Midbrain (tissue), 1 donor: Measurements from ENCODE around the gene CEP250.
"Not testable (repeated sequence)": the region's sequence is repeated elsewhere in the genome, so short reads cannot be mapped to it uniquely, and the experiment has no call there.

Experiments used
- DNase-seq: peaks from one replicate; lab custom pipeline; 2025; lab: John Stamatoyannopoulos, UW

CEP250 gene

DNA sequence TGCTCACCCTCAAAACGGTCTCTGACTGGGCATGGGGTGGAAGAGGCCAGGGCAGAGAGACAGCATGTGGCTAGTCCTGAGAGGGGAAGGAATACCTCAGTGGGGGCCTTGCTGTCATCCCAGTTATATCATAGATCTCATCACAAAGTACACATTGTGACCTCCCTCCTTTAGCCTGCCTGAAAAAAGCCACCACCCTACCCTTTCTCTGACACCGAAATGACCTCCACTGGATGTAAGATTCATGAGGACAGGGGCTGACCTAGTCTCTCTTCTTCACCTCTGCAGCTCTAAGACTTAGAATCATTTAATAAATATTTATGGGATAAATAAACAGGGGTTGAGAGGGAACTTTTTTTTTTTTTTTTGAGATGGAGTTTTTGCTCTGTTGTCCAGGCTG lies 74.2 kb downstream of the CEP250 start, which contains the start of gene C20orf173:
C20orf173 (minus strand) TSS at position 101 of the 400 bp plus-strand sequence. CDS start 279 bp downstream, outside the sequence.
- no peak for DNase-seq

DNA sequence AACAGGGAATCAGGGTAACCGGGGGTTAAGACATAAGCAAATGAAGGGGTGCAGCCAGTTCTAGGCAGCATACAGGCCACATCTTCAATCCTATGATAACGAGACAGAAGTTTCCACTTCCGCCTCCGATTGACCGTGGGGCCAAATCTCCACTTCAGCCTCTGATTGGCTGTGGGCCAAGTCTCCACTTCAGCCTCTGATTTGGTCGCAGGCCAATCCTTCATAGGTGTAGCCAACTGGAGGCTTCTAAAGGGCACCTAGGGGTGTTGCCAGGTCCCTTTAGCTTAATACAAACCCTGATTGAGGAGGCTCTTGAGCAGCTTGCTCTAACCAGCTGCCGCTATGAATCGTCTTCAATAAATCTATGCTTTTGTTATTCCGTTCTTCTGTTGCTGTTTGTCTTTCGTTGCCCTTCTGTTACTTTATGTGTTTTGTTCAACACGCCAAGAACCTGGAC lies 84.4 kb downstream of the CEP250 start:
- DNase-seq = no peak

DNA sequence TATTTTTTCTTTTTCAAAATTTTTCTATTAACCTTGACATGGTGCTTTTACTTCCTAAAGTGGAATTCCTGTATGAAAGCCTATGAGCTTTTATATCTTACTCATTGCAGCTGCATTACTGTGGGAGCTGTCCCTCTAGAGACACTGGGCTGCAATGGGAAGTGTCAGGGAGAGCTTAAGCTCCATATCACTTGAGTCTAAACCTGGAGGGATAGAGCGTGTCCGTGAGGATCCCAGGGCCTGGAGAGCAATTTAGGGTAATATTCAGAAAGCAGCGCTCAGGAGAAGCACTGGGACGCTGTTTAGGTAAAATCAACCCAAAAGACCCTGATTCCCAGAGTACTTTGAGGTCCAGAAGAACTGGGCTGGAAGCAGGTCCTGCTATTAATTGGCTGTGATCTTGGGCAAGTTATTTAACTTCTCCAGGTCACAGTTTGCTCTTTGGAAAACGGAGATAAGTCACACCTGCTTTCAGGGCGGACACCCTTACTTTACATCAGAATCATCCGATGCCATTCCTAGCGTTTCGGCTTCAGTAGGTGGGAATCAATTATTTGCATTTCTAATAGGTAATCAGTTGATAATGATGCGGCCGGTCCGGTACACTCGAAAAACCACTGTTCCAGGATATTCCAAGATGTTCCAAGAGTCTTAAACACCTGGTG lies 85.9 kb downstream of the CEP250 start:
- DNase-seq = no peak

DNA sequence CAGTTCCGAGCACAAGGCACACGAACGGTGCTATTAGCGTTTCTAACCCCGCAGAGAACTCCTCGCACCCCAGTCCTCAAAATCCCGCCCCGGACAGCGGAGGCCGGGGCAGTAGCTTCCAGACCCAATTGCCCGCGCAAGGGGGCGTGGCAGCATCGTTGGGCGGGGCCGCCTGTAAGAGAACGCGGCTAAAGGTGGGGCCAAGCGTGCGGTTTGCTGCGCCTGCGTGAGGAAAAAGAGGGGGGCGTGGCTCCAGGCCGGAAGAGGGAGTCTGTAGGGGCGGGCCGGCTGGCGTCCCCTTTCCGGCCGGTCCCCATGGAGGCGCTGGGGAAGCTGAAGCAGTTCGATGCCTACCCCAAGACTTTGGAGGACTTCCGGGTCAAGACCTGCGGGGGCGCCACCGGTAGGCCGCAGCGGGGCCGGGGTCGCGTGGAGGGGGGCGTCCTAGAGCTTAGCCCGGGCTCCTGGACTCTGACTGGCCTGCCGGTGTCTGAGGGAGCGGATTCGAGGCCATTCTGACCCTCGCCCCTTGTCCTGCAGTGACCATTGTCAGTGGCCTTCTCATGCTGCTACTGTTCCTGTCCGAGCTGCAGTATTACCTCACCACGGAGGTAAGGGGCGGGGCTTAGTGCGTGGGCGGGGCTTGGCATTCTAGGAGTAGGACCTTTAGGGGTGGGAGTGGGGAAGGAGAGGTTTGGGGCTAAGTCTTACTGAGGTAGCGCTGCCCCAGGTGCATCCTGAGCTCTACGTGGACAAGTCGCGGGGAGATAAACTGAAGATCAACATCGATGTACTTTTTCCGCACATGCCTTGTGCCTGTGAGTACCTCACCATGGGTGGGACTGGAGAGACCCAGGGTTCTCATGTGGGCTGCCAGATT lies 86.6 kb downstream of the CEP250 start, which contains the start of gene ERGIC3:
ERGIC3 (plus strand) TSS at position 296 of the 880 bp plus-strand sequence; CDS start at position 316, 20 bp downstream.
- peak; percentile 95 for DNase-seq

DNA sequence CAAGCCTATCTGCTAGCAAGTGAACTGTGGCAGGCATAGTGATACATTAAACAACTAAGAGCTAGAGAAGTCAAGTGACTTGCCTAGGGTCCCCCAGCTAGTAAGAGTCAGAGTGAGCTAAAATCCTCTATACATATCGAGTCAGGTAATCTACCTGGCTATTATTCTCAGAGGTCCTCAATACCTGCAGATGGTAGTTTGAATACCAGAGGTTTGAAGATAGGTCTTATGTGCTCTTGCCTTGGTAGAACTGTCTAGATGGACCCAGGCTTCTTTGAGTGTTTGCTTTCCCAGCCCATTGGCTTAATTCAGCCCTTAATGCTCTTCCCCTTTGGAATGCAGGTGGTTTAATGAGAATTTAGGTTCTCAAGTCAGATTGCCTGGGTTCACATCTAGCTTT lies 87.6 kb downstream of the CEP250 start:
- no peak for DNase-seq

DNA sequence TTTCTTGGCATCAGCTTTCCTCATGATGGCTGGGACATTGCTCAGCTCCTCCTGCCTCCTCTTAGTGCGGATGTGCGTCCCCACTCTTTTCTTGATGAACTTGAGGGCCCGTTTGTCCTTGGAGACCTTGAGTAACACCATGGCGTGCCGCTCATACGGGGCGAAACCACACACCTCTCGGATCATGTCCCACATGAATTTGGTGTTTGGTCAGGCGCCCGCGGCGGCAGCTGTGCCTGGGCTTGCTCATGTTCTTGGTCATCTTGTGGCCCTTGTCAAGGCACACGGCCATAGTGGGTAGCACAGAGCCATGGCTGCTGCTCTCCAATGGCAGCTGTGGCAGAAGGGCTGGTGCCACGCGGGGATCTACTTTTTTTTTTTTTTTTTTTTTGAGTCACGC lies 89.0 kb downstream of the CEP250 start:
- DNase-seq = no peak

DNA sequence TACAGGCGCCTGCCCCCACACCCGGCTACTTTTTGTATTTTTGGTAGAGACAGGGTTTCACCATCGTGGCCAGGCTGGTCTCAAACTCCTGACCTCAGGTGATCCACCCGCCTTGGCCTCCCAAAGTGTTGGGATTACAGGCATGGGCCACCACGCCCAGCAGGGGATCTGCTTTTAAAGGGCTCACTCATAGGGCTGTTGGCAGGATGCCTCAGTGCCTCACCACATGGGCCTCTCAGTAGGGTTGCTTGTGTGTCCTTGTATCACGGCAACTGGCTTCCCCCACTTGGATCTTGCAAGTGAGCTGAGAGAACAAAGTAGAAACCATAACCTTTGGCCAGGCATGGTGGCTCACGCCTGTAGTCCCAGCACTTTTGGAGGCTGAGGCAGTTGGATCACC lies 89.5 kb downstream of the CEP250 start:
- DNase-seq = not testable (repeated sequence)

DNA sequence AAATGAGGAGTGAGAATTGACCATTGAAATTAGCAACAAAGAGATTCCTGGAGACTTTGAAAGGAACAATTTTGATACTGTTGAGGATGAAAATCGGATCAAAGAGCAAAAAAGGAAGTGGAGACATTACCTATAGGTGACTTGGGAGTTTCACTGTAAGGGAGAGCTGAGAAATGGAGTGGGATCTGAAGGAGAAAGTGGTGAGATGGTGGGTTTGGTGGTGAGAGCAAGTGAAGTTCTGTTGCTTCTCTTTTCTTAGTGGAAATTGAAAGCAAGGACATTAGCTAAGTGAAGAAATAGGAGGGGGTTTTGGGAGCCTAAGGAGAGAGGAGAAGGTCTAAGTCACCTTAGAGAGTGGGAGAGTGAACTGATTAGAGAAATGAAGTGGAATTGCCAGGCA lies 90.7 kb downstream of the CEP250 start:
- no peak for DNase-seq

DNA sequence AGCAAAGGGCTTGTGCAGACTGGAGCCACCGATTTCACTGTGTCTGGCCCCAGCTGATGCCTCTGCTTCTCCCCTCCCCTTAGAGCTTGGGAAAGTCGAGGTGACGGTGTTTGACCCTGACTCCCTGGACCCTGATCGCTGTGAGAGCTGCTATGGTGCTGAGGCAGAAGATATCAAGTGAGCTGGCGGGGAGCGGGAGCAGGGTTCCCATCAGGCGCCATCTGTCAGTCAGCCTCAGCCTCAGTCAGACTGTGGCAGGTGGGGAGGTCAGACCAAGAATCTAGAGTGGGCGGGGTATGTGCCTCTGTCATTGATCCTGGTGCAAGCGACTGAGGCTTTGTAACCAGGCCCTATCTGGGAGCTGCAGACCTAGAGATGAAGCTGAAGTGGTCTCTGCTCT lies 91.9 kb downstream of the CEP250 start:
- DNase-seq = no peak

DNA sequence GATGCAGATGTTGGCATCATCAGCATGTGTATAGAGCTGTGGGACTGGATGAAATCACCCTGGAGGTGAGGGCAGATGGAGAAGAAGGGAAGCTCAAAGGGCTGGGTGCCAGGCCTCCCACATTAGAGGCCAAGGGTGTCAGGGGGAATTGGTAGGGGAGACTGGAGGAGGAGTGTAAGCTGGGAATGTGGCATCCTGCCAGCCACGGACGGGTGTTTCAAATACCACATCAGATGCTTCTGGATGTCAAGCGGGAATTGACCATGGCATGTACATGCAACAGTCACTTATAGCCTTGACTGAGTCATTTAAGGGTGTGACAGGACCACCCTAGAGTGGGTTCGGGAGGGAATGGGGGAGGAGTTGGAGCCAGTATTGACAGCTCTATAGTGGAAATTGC lies 96.1 kb downstream of the CEP250 start:
- no peak for DNase-seq

DNA sequence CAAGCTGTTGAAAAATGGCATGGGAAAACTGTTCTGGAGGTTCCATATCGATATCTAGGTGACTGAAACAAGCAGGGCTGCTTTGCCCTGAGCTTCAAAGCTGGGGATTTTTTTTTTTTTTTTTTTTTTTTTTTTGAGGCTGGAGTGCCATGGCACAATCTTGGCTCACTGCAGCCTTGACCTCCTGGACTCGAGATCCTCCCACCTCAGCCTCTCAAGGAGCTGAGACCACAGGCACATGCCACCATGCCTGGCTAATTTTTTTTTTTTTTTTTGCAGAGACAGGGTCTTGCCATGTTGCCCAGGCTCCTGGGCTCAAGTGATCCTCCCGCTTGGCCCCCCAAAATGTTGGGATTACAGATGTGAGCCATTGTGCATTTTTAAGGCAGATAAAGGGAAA lies 97.5 kb downstream of the CEP250 start:
- DNase-seq = no peak

DNA sequence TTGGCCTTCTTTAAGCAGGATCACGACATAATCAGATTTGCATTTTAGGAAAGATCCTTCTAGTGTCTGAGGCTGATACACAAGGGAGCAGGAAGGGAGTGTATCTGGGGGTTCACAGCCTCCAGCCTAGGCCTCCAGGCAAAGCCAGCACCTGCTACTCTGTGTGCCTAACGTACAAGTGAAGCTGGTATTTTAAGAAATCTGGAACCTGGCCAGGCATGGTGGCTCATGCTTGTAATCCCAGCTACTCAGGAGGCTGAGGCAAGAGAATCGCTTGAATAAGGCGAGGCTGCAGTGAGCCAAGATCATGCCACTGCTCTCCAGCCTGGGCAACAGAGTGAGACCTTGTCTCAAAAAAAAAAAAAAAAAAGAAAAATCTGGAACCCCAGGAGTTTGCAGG lies 100.1 kb downstream of the CEP250 start:
- not testable (repeated sequence) for DNase-seq

DNA sequence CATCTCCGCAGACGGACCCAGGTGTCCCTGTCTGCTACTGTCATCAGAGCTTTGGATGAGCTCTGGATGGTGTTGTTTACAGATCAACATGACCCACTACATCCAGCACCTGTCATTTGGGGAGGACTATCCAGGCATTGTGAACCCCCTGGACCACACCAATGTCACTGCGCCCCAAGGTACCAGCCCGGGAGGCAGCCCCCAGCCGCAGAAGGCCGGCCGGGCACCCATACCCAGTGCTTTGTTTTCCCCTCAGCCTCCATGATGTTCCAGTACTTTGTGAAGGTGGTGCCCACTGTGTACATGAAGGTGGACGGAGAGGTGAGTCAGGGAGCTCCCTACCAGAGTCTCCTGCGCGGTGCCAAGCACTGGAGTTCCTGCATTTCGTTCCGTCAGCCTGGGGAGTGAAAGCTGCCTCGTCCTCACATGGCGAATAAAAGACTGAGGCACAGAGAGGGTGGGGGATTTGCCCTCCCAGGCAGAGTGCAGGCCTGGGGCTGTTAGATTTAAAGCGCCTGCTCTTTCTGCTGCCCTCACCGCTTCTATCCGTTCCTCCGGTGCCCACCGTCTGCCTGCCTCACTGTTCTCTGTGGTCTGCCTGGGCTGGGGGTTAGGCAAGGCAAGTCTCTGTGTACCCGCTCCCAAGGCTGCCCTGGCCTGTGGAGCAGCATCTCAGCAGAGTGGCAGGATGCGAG lies 100.7 kb downstream of the CEP250 start:
- DNase-seq = no peak

DNA sequence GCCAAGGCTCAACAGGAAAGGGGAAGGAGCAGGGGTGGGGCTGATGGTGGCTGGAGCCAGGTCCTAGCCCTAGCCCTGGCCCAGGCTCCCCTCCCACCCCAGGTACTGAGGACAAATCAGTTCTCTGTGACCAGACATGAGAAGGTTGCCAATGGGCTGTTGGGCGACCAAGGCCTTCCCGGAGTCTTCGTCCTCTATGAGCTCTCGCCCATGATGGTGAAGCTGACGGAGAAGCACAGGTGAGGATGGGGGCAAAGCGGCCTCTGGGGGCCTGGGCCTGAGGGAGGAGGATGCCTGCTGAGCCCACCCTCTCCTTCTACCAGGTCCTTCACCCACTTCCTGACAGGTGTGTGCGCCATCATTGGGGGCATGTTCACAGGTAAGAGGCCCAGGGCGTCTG lies 101.5 kb downstream of the CEP250 start:
- DNase-seq = no peak

DNA sequence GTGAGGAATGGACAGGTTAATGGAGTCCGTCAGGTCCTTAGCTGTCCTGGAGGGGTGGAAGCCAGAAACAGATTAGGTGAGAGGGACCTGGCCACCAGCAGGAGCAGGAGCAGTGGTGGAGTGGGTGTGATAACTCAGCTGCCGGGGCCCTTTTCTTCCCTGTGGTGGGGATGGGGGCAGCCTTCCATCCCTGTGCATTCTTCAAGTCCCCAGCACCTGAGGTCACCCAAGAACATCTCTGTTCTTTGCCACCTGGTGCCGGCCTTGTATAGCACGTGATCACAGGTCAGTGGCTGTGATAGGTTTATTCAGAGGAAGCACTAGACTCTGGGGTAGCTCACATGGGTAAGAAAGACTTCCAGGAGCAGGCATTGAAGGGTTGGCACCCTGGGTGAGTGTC lies 103.1 kb downstream of the CEP250 start:
- DNase-seq = no peak

DNA sequence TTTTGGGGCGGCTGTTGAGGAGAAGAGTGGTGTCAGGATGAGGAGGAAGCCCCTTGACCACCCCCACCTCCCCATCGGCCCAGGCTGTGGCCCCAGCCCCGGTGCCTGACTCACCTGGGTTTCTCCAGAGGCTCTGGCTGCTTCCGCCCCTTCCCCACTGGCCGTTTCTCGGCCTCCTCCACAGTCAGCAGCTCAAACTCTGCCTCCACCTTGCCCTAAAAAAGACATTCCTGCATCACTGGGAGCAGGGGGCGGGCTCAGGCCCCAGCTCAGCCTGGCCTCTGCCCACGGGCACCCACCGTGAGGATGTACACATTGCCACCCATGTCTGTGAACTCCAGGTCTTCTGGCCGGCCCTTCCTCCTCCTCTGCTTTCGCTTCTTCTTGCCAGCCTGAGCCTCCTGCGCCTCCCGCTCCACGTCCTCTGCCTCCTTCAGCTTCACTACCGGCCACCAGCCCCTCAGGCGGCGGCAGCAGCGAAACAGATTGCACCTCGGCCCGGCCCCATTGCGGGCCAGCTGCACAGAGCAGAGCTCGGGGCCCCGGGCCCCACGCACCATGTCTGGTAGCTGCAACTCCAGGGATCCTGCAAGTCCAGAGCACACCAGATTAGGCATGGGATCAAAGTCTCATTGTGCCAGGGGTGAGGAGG lies 103.8 kb downstream of the CEP250 start:
- DNase-seq = no peak

DNA sequence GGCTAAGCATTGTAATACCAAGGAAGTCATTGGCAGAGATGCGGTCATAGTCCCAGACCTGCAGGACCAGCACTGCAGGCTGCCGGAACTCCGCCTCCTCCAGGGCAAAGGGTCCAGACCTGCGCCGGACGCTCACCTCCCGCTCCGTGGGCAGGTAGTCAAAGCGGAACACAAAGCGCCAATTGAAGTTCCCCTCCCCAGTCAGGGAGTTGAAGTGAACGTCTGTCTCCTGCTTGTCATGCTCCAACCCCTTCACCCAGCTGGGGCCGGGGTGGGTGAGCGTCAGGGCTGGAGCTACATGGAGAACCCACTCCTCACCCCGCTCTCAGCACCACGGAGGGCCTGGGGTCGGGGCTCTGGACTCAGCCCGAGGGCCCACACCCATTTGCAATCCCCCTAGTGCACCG lies 104.7 kb downstream of the CEP250 start:
- DNase-seq = no peak

DNA sequence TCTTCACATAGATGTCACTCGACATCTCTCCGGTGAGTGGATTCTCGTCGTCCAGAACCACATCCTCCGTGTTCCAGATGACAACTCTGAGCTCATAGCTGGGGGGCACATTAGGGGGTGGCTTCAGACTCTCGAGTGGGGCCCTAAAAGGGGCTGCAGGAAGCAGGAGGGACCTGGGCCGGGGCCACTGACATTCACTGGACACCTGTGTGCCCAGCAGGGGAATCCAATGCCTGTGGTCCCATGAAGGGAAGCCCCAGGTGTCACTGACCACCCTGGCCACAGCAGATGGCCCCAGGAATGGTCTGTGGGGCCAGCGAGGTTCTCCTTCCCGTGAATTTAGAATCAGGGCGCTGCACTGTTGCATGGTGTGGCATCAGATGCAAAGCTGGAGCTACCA lies 105.1 kb downstream of the CEP250 start:
- no peak for DNase-seq

DNA sequence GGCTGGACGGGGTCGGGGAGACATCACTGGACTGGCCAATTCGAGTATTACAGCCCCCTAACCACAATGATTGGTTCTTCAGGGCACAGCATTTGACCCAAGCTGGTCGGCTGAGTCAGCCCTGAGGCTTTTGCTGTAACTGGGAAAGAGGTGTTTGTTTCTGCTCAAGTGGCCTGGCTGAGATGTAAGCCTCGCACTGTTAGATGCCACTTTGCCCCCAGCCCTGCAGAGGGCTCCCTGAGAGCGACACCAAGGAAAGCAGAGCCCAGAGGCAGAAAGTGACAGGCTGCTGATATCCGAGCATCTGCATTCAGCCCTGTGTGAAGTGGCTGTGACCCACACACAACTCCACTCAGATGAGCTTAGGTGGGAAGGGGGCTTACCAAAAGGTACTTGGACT lies 105.9 kb downstream of the CEP250 start:
- DNase-seq = peak; percentile 6

DNA sequence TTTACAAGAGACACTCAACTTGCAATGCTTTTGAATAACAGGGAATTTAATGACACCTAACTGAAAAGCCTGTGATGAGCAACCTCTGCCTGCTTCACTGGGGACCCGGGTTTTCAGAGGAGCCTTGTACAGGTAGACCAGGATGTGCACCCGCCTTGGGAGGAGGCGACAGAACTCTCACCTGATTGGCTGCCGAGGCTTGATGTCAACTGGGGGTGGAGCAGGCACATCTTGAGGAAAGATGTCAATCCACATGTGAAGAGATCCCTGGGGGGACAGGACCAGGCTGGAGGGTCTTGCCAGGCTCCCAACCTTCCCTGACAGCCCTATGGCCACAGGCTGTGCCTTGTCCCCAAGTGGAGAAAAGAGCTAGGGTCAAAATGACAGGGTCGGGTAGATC lies 106.3 kb downstream of the CEP250 start:
- no peak for DNase-seq

DNA sequence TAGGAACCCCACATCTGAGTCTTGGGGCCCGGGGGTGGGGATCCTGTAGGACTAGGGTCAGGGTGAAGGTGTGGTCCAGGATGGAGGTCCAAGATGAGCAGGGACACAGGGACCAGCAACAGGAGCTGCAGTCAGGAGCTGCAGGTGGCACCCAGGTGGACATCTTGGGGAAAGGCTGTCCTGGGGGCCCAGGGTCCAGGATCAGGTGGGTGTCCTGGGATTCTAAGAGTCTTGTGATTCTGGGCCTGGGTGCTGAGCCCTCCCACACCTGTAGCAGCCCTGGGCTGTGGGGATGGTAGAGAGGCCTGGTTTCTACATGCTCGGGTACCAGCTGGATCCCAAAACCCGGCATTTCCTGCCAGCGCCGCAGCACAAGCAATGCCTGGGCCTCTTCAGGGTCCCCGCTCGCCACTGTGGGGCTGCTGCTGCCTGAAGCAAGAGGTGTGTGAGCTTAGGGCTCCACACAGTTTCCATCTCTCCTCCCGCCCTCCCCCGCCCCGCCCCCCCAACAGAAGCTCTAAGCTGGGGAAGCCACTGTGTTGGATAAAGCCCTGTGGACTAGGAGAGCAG lies 107.2 kb downstream of the CEP250 start:
- DNase-seq = no peak

DNA sequence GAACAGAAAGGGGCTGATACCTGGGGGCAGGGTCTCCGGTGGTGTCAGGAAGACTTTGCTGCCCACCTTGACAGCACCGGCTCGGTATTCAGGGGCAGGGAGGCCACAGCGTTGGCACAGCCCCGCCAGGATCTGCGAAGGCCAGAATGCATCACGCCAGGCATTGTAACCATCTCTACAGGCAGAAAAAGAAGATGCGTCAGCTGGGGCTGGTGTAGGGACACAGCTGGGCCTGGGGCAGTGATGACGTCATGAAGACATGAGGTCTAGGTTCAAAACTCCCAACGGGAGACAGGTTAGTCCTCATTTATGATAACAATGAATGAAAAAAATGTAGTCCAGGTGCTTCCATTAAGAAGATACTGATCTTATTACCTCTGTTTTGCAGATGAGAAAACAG lies 108.4 kb downstream of the CEP250 start:
- no peak for DNase-seq
